WTC11 (cell line): Measurements from ENCODE around the gene HSPG2. TPM values are rescaled to one million over a fixed set of nuclear protein-coding genes. Genes with fewer than 3 reads are reported as not detected.
"Not testable (repeated sequence)": the region's sequence is repeated elsewhere in the genome, so short reads cannot be mapped to it uniquely, and the experiment has no call there.

Source experiments
- ATAC-seq: fragments of 200-7000 bp; cut with Tn5 transposase; 2 replicates; pipeline ENCODE4 v1.10.0; 2021; ENCODE audit warnings: mild to moderate bottlenecking, moderate library complexity
- CTCF ChIA-PET: fragments of 300-600 bp; sonication (Branson Sonifier 250); formaldehyde crosslinking; loops from one replicate; lab custom pipeline; 2021; ENCODE audit warnings: antibody characterized with exemption; lab: Charles Lee
- POLR2A ChIA-PET: fragments of 350-600 bp; sonication (Branson Sonifier 250); formaldehyde crosslinking; loops from one replicate; lab custom pipeline; 2021; ENCODE audit warnings: antibody characterized with exemption; lab: Charles Lee
- DNase-seq: peaks from one replicate; pipeline ENCODE4 v3.0.0; 2021; ENCODE audit warnings: low spot score
- H3K27ac Mint-ChIP-seq: 2 replicates; pipeline ENCODE4 v1.8.0; 2021; ENCODE audit warnings: mixed read lengths
- H3K27me3 Mint-ChIP-seq: 2 replicates; pipeline ENCODE4 v1.8.0; 2021; ENCODE audit warnings: low read depth, mild to moderate bottlenecking, moderate library complexity, mixed read lengths
- H3K36me3 Mint-ChIP-seq: 2 replicates; pipeline ENCODE4 v1.8.0; 2021; ENCODE audit warnings: mixed read lengths
- H3K4me1 Mint-ChIP-seq: 2 replicates; pipeline ENCODE4 v1.8.0; 2022; ENCODE audit warnings: mixed read lengths
- H3K4me3 Mint-ChIP-seq: 2 replicates; pipeline ENCODE4 v1.8.0; 2021; ENCODE audit warnings: mild to moderate bottlenecking, moderate library complexity, mixed read lengths
- H3K9me3 Mint-ChIP-seq: 2 replicates; pipeline ENCODE4 v1.8.0; 2021; ENCODE audit warnings: mixed read lengths
- CREB1 ChIP-seq: sonication (generic); formaldehyde crosslinking; IDR thresholded peaks from 2 replicates; pipeline ENCODE4 v1.8.0; 2023; ENCODE audit warnings: mild to moderate bottlenecking, missing genetic modification reagents
- ETV6 ChIP-seq: sonication (generic); formaldehyde crosslinking; IDR thresholded peaks from 2 replicates; pipeline ENCODE4 v1.8.1; 2022; ENCODE audit warnings: mild to moderate bottlenecking, missing genetic modification reagents
- GTF2I ChIP-seq: fragments of 250-450 bp; sonication (Bioruptor Pico); conservative IDR thresholded peaks from 2 replicates; pipeline ENCODE4 v1.4.0; 2021; ENCODE audit warnings: mild to moderate bottlenecking
- IRF2 ChIP-seq: sonication (generic); formaldehyde crosslinking; IDR thresholded peaks from 2 replicates; pipeline ENCODE4 v1.8.0; 2022; ENCODE audit warnings: low read depth, missing genetic modification reagents, borderline replicate concordance
- JUN ChIP-seq: sonication (generic); formaldehyde crosslinking; IDR thresholded peaks from 2 replicates; pipeline ENCODE4 v1.8.0; 2023; ENCODE audit warnings: mild to moderate bottlenecking, missing genetic modification reagents
- SMAD4 ChIP-seq: sonication (generic); formaldehyde crosslinking; IDR thresholded peaks from 2 replicates; pipeline ENCODE4 v1.8.0; 2022; ENCODE audit warnings: mild to moderate bottlenecking, missing genetic modification reagents
- SP1 ChIP-seq: sonication (generic); formaldehyde crosslinking; conservative IDR thresholded peaks from 2 replicates; pipeline ENCODE4 v1.8.1; 2022; ENCODE audit warnings: missing genetic modification reagents
- ZNF219 ChIP-seq: sonication (generic); formaldehyde crosslinking; IDR thresholded peaks from 2 replicates; pipeline ENCODE4 v1.8.0; 2023; ENCODE audit warnings: missing genetic modification reagents, mild to moderate bottlenecking, borderline replicate concordance
- ZNF423 ChIP-seq: fragments of 250-450 bp; sonication (Bioruptor Pico); IDR thresholded peaks from 2 replicates; pipeline ENCODE4 v2.1.2; 2022; ENCODE audit warnings: mild to moderate bottlenecking, moderate library complexity
- total RNA-seq: library from RNA; stranded (reverse); gene quantifications from 3 replicates; pipeline ENCODE4 v1.2.3, GENCODE V29; 2021
- TF ChIP-seq, protein P1 (sequence below): fragments of 250-450 bp; sonication (Bioruptor Pico); IDR thresholded peaks from 2 replicates; pipeline ENCODE4 v1.8.0; 2021; ENCODE audit warnings: mild to moderate bottlenecking
- TF ChIP-seq, protein P2 (sequence below): fragments of 250-450 bp; sonication (Bioruptor Pico); IDR thresholded peaks from 2 replicates; pipeline ENCODE4 v1.9.0; 2021; ENCODE audit warnings: mild to moderate bottlenecking
- TF ChIP-seq, protein P3 (sequence below): sonication (generic); formaldehyde crosslinking; conservative IDR thresholded peaks from 2 replicates; pipeline ENCODE4 v1.8.1; 2022; ENCODE audit warnings: mild to moderate bottlenecking, missing genetic modification reagents
- TF ChIP-seq, protein P4 (sequence below): sonication (generic); formaldehyde crosslinking; IDR thresholded peaks from 2 replicates; pipeline ENCODE4 v1.8.1; 2022; ENCODE audit warnings: low read depth, mild to moderate bottlenecking, moderate library complexity, missing genetic modification reagents, borderline replicate concordance
- TF ChIP-seq, protein P5 (sequence below): sonication (generic); formaldehyde crosslinking; IDR thresholded peaks from 2 replicates; pipeline ENCODE4 v1.8.1; 2023; ENCODE audit warnings: mild to moderate bottlenecking, missing genetic modification reagents, moderate library complexity

Gene HSPG2
- total RNA-seq, 1 experiment from 2014 or later, result 120 TPM

DNA sequence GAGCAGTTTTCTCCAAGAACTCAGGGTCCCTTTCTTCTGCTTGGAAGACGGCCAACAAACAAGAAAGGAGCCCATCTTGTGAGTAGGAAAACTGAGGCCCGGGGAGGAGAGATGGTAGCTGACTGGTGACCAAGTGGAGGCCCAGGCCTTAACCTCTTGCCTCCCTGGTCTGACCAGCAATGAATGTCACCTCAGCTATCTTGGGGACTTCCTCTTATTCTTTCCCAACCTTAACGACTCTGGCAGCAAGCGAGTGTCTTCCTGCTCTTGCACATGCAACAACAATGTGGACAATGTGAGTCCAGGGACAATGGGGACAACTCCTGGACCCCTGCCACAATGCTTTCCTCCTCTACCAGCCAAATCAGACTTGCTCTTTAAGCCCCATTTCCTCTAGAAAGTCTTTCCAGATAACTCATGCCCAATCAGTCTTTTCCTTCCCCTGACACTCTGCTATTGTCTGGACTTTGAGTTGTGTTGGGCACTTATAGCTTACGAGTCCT is 12.6 kb downstream of the HSPG2 start (continued):
- TF ChIP-seq, protein P1, sequence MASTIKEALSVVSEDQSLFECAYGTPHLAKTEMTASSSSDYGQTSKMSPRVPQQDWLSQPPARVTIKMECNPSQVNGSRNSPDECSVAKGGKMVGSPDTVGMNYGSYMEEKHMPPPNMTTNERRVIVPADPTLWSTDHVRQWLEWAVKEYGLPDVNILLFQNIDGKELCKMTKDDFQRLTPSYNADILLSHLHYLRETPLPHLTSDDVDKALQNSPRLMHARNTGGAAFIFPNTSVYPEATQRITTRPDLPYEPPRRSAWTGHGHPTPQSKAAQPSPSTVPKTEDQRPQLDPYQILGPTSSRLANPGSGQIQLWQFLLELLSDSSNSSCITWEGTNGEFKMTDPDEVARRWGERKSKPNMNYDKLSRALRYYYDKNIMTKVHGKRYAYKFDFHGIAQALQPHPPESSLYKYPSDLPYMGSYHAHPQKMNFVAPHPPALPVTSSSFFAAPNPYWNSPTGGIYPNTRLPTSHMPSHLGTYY (CRISPR knock-in tag), result no peak
- TF ChIP-seq, protein P2, sequence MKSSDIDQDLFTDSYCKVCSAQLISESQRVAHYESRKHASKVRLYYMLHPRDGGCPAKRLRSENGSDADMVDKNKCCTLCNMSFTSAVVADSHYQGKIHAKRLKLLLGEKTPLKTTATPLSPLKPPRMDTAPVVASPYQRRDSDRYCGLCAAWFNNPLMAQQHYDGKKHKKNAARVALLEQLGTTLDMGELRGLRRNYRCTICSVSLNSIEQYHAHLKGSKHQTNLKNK (CRISPR knock-in tag), result no peak
- TF ChIP-seq CREB1 (CRISPR knock-in tag) (no peak), JUN (CRISPR knock-in tag) (no peak), IRF2 (CRISPR knock-in tag) (no peak), ZNF219 (CRISPR knock-in tag) (no peak)
- TF ChIP-seq, protein P3, sequence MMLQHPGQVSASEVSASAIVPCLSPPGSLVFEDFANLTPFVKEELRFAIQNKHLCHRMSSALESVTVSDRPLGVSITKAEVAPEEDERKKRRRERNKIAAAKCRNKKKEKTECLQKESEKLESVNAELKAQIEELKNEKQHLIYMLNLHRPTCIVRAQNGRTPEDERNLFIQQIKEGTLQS (CRISPR knock-in tag), result no peak

DNA sequence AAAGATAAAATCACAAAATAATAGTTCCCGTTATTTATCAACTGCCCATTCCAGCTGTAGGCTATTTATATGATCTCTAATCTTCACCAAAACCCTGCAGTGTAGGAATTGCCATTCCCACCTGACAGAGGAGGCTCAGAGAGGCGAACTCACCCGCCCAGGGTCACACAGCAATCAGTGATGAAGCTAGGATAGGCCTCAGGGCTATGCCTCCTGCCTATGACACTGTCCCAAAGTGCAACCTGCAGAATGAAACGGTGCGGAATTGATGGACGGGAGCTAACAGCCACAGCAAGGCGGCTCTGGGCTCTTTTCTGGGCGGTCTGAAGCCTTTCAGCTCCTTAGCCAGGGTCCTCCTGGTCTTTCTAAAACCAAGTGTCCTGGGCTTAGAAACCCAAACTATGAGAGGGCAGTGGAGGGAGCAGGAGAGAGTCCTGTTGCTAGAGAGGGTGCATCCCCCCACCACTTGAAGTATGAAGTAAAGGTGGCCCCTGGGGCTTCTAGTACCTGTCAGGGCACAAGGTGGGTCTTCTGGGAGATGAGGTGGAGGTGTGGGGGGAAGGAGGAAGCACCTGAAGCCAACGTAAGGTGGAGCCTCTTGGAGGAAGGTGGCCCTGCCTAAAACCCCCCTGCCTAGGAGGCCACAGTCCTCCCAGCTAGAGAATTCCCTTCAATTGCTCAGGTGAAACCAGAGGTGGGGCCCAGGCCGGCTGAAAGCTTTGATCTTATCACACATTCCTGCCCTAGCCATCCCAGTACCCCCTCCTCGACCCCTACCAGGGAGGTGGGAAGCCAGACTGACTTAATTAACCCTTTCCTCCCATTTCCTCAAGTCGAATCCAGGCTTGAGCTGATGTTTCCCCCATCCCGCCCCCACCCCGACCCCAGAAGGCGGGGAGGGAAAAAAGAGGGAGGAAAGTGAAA is 14.8 kb downstream of the HSPG2 start:
- Mint-ChIP-seq H3K4me3 (peak overlapping the region; percentile 12; the same call in 1 of the 2 replicates), H3K36me3 (peaks cover 7% of the 10 kb centered on the region; the same call in 1 of the 2 replicates), H3K4me1 (peaks cover 41% of the 10 kb centered on the region), H3K27me3 (no peaks in the 10 kb centered on the region), H3K9me3 (no peaks in the 10 kb centered on the region), H3K27ac (peak overlapping the region; percentile 92)
- peak; percentile 84 for ATAC-seq
- TF ChIP-seq SP1 (CRISPR knock-in tag), result 0 out of 2 replicates have a peak, but pooled peaks have one; percentile 26
- TF ChIP-seq, protein P4, sequence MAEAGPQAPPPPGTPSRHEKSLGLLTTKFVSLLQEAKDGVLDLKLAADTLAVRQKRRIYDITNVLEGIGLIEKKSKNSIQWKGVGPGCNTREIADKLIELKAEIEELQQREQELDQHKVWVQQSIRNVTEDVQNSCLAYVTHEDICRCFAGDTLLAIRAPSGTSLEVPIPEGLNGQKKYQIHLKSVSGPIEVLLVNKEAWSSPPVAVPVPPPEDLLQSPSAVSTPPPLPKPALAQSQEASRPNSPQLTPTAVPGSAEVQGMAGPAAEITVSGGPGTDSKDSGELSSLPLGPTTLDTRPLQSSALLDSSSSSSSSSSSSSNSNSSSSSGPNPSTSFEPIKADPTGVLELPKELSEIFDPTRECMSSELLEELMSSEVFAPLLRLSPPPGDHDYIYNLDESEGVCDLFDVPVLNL (CRISPR knock-in tag), result no peak
- ChIA-PET POLR2A (interaction anchor here (0.6 to 1.7 kb wide), 2 partner anchors 14 to 23 kb away, joined by 3 to 7 read pairs; no protein-coding TSS in a partner anchor), CTCF (interaction anchor here (1.1 to 1.7 kb wide), 5 partner anchors 11 to 102 kb away, joined by 3 to 5 read pairs (median 3); partner anchors contain the start of gene HSPG2)
- DNase-seq, result peak; percentile 80

DNA sequence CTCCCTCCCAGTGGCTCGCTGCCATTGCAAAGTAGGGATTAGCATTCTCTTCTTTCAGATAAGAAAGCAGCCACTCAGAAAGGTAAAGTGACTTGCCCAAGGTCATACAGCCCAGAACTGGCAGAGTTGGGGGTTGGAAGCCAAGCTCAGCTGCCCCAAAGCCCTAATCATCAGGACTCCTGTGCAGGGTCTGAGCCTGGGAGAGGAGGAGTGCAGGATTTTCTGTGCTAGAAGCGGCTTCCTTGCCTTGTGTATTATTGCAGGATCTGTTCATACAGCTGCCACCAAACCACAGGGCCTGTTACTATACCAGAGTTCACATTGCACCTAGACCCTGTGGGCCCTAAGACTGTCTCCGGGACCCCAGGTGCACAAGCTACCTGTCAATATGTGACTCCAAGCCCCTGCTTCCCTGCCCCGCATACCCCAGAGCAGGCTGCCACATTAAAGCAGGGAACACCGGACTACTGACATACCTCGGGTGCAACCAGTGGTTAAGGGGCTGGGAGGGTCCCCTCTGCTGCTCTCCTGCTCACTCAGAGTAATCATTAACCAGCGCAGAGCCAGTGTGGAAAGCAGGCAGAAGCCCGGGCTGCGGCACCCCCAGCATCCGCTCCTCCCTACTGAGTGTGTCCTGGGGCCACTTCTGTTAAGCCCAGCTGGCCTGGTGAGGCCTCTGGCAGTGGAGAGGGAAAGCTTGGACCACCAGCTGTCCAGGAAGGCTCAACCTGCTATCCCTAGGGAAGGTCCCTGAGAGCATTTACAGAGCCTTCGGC is 15.8 kb downstream of the HSPG2 start:
- ChIA-PET CTCF (interaction anchor here (0.6 to 1.7 kb wide), 3 partner anchors 10 to 33 kb away, joined by 3 to 5 read pairs (median 4); no protein-coding TSS in a partner anchor), POLR2A (interaction anchor here (0.7 to 1.7 kb wide), 2 partner anchors 15 to 65 kb away, joined by 3 to 7 read pairs; no protein-coding TSS in a partner anchor)
- TF ChIP-seq SMAD4 (CRISPR knock-in tag), result no peak
- 0 out of 2 replicates have a peak, but pooled peaks have one; percentile 23 for TF ChIP-seq ZNF423 (CRISPR knock-in tag)
- Mint-ChIP-seq H3K27ac (peak overlapping the region; percentile 92), H3K4me1 (peaks cover 41% of the 10 kb centered on the region), H3K27me3 (no peaks in the 10 kb centered on the region), H3K9me3 (no peaks in the 10 kb centered on the region), H3K36me3 (peaks cover 7% of the 10 kb centered on the region; the same call in 1 of the 2 replicates), H3K4me3 (no peak overlapping the region)
- ATAC-seq (no peak), DNase-seq (no peak)

DNA sequence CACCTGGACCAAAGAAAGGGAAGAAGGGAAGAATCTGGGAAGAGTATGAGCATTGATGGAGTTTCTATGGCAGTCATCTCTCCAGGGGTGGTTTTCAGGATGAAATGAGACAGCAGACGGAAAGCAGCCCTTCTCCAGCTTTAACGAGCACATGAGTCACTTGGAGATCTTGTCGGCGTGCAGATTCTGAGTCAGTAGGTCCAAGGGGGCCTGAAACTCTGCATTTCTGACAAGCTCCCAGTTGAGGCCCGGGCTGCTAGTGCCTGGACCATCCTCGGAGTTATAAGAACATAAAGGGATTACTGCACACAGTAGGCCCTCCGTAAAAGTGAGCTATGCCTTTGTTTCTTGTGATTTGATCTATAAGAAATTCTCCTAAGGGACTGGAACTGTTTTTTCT is 17.6 kb downstream of the HSPG2 start:
- ATAC-seq (no peak), DNase-seq (no peak)
- CTCF ChIA-PET, result interaction anchor here (0.7 to 1.2 kb wide), 3 partner anchors 23 to 44 kb away, joined by 3 to 4 read pairs (median 3); no protein-coding TSS in a partner anchor
- POLR2A ChIA-PET, result no interaction called here
- TF ChIP-seq, protein P5, sequence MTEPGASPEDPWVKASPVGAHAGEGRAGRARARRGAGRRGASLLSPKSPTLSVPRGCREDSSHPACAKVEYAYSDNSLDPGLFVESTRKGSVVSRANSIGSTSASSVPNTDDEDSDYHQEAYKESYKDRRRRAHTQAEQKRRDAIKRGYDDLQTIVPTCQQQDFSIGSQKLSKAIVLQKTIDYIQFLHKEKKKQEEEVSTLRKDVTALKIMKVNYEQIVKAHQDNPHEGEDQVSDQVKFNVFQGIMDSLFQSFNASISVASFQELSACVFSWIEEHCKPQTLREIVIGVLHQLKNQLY (CRISPR knock-in tag), result no peak
- TF ChIP-seq, protein P2 (CRISPR knock-in tag), result no peak
- TF ChIP-seq GTF2I (CRISPR knock-in tag) (no peak), ETV6 (no peak)
- no peaks in the 10 kb centered on the region for H3K9me3 Mint-ChIP-seq
- peaks cover 7% of the 10 kb centered on the region; the same call in 1 of the 2 replicates for H3K36me3 Mint-ChIP-seq
- no peak overlapping the region for H3K4me3 Mint-ChIP-seq
- no peaks in the 10 kb centered on the region for H3K27me3 Mint-ChIP-seq
- peaks cover 48% of the 10 kb centered on the region for H3K4me1 Mint-ChIP-seq
- H3K27ac Mint-ChIP-seq, result no peak overlapping the region

DNA sequence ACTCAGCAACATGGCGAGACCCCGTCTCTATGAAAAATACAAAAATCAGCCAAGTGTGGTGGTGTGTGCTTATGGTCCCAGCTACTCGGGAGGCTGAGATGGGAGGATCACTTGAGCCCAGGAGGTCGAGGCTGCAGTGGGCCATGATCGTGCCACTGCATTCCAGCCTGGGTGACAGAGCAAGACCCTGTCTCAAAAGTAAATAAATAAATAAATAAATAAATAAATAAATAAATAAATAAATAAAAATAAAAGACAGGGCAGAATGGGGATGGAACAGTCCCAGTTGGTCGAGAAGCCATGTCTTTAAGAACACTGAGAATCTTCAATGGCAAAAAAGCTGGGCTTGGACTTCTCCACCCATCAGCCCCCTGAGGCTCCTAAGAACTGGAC is 19.9 kb downstream of the HSPG2 start:
- H3K4me3 Mint-ChIP-seq, DNase-seq, H3K9me3 Mint-ChIP-seq, H3K36me3 Mint-ChIP-seq, ATAC-seq, CTCF ChIA-PET, H3K27me3 Mint-ChIP-seq: not testable (repeated sequence)
- POLR2A ChIA-PET, result interaction anchor here (1.4 kb wide), 1 partner anchor 19 kb away, joined by 4 read pairs; no protein-coding TSS in a partner anchor
- peak overlapping the region; percentile 60; the same call in 1 of the 2 replicates for H3K27ac Mint-ChIP-seq
- peaks cover 52% of the 10 kb centered on the region for H3K4me1 Mint-ChIP-seq
